ENCODE results near the gene RAVER1. TPM values are rescaled to one million over a fixed set of nuclear protein-coding genes. Genes with fewer than 3 reads are reported as not detected.

RAVER1 gene
- total RNA-seq, 1 experiment from 2014 or later, result 13.2 TPM

GRCh38 chr19:10353793-10354391, 20.6 kb upstream of the RAVER1 start:
- Histone ChIP-seq H3K9ac (ENCODE audit: low read length) (no peak overlapping the region), H3K27me3 (ENCODE audit: low read length) (no peaks in the 10 kb centered on the region), H3K9me2 (replicated peaks; ENCODE audit: insufficient read depth, low read length) (no peaks in the 10 kb centered on the region), H3K79me2 (ENCODE audit: low read length) (no peaks in the 10 kb centered on the region), H3K9me3 (ENCODE audit: low read length) (no peaks in the 10 kb centered on the region), H3K36me3 (ENCODE audit: insufficient read depth, low read length) (peaks cover 21% of the 10 kb centered on the region), H3K4me1 (ENCODE audit: low read length) (no peaks in the 10 kb centered on the region), H3K27ac (ENCODE audit: low read length) (no peak overlapping the region), H4K20me1 (ENCODE audit: insufficient read depth, low read depth, low read length) (no peaks in the 10 kb centered on the region), H2AFZ (ENCODE audit: low read length) (no peak overlapping the region), H3K4me2 (ENCODE audit: low read depth, low read length, poor library complexity, severe bottlenecking) (no peak overlapping the region), H3K4me3 (ENCODE audit: low read length) (no peak overlapping the region)
- DNase-seq, result peak; percentile 83

- H3K36me3 ChIP-seq (ENCODE audit: insufficient read depth, low read length), result peaks cover 21% of the 10 kb centered on the region
- no peak overlapping the region for H3K9ac ChIP-seq (ENCODE audit: low read length)
- H2AFZ ChIP-seq (ENCODE audit: low read length), result no peak overlapping the region
- H3K4me1 ChIP-seq (ENCODE audit: low read length), result no peaks in the 10 kb centered on the region
- no peak overlapping the region for H3K4me3 ChIP-seq (ENCODE audit: low read length)
- H3K27me3 ChIP-seq (ENCODE audit: low read length), result no peaks in the 10 kb centered on the region
- DNase-seq, result no peak
- no peaks in the 10 kb centered on the region for H4K20me1 ChIP-seq (ENCODE audit: insufficient read depth, low read depth, low read length)
- no peak overlapping the region for H3K27ac ChIP-seq (ENCODE audit: low read length)
- H3K4me2 ChIP-seq (ENCODE audit: low read depth, low read length, poor library complexity, severe bottlenecking), result no peak overlapping the region
- no peaks in the 10 kb centered on the region for H3K79me2 ChIP-seq (ENCODE audit: low read length)
- no peaks in the 10 kb centered on the region for H3K9me3 ChIP-seq (ENCODE audit: low read length)
- H3K9me2 ChIP-seq (replicated peaks; ENCODE audit: insufficient read depth, low read length), result no peaks in the 10 kb centered on the region
These were observed 19.7 kb upstream of the RAVER1 start for GRCh38 chr19:10352764-10353671.

GRCh38 chr19:10346509-10346908, 13.2 kb upstream of the RAVER1 start:
- H3K27me3 ChIP-seq (ENCODE audit: low read length), result no peaks in the 10 kb centered on the region
- no peaks in the 10 kb centered on the region for H3K36me3 ChIP-seq (ENCODE audit: insufficient read depth, low read length)
- DNase-seq, result no peak
- H3K9ac ChIP-seq (ENCODE audit: low read length), result no peak overlapping the region
- H3K27ac ChIP-seq (ENCODE audit: low read length), result no peak overlapping the region
- H4K20me1 ChIP-seq (ENCODE audit: insufficient read depth, low read depth, low read length), result no peaks in the 10 kb centered on the region
- no peaks in the 10 kb centered on the region for H3K4me1 ChIP-seq (ENCODE audit: low read length)
- H3K9me3 ChIP-seq (ENCODE audit: low read length), result no peaks in the 10 kb centered on the region
- no peaks in the 10 kb centered on the region for H3K9me2 ChIP-seq (replicated peaks; ENCODE audit: insufficient read depth, low read length)
- no peak overlapping the region for H3K4me3 ChIP-seq (ENCODE audit: low read length)
- H3K79me2 ChIP-seq (ENCODE audit: low read length), result no peaks in the 10 kb centered on the region
- no peak overlapping the region for H3K4me2 ChIP-seq (ENCODE audit: low read depth, low read length, poor library complexity, severe bottlenecking)
- no peak overlapping the region for H2AFZ ChIP-seq (ENCODE audit: low read length)

GRCh38 chr19:10344780-10345179, 11.5 kb upstream of the RAVER1 start:
- no peak overlapping the region for H3K4me2 ChIP-seq (ENCODE audit: low read depth, low read length, poor library complexity, severe bottlenecking)

GRCh38 chr19:10343495-10343894, 10.2 kb upstream of the RAVER1 start:
- Histone ChIP-seq H3K4me2 (ENCODE audit: low read depth, low read length, poor library complexity, severe bottlenecking) (no peak overlapping the region), H3K79me2 (ENCODE audit: low read length) (peaks cover 8% of the 10 kb centered on the region), H3K9ac (ENCODE audit: low read length) (no peak overlapping the region), H3K36me3 (ENCODE audit: insufficient read depth, low read length) (no peaks in the 10 kb centered on the region), H3K9me2 (replicated peaks; ENCODE audit: insufficient read depth, low read length) (no peaks in the 10 kb centered on the region), H3K27me3 (ENCODE audit: low read length) (no peaks in the 10 kb centered on the region), H3K4me3 (ENCODE audit: low read length) (no peak overlapping the region), H2AFZ (ENCODE audit: low read length) (no peak overlapping the region), H3K27ac (ENCODE audit: low read length) (no peak overlapping the region), H3K4me1 (ENCODE audit: low read length) (peaks cover 14% of the 10 kb centered on the region), H4K20me1 (ENCODE audit: insufficient read depth, low read depth, low read length) (no peaks in the 10 kb centered on the region), H3K9me3 (ENCODE audit: low read length) (no peaks in the 10 kb centered on the region)
- no peak for DNase-seq

More at GRCh38 chr19:10344780-10345179, 11.5 kb upstream of the RAVER1 start:
- Histone ChIP-seq H3K4me1 (ENCODE audit: low read length) (peaks cover 3% of the 10 kb centered on the region), H3K27me3 (ENCODE audit: low read length) (no peaks in the 10 kb centered on the region), H3K9me2 (replicated peaks; ENCODE audit: insufficient read depth, low read length) (no peaks in the 10 kb centered on the region), H3K79me2 (ENCODE audit: low read length) (no peaks in the 10 kb centered on the region), H3K27ac (ENCODE audit: low read length) (no peak overlapping the region), H3K36me3 (ENCODE audit: insufficient read depth, low read length) (no peaks in the 10 kb centered on the region), H3K4me3 (ENCODE audit: low read length) (no peak overlapping the region), H4K20me1 (ENCODE audit: insufficient read depth, low read depth, low read length) (no peaks in the 10 kb centered on the region), H3K9me3 (ENCODE audit: low read length) (no peaks in the 10 kb centered on the region), H3K9ac (ENCODE audit: low read length) (no peak overlapping the region), H2AFZ (ENCODE audit: low read length) (no peak overlapping the region)
- no peak for DNase-seq

GRCh38 chr19:10339977-10340376, 6.6 kb upstream of the RAVER1 start:
- H2AFZ ChIP-seq (ENCODE audit: low read length), result peak overlapping the region; percentile 95
- no peaks in the 10 kb centered on the region for H3K27me3 ChIP-seq (ENCODE audit: low read length)
- H3K9me3 ChIP-seq (ENCODE audit: low read length), result no peaks in the 10 kb centered on the region
- no peaks in the 10 kb centered on the region for H3K36me3 ChIP-seq (ENCODE audit: insufficient read depth, low read length)
- no peaks in the 10 kb centered on the region for H3K9me2 ChIP-seq (replicated peaks; ENCODE audit: insufficient read depth, low read length)
- H3K9ac ChIP-seq (ENCODE audit: low read length), result peak overlapping the region; percentile 86
- H3K4me2 ChIP-seq (ENCODE audit: low read depth, low read length, poor library complexity, severe bottlenecking), result peak overlapping the region; percentile 91
- peak overlapping the region; percentile 89 for H3K4me3 ChIP-seq (ENCODE audit: low read length)
- H3K4me1 ChIP-seq (ENCODE audit: low read length), result peaks cover 28% of the 10 kb centered on the region
- H3K27ac ChIP-seq (ENCODE audit: low read length), result peak overlapping the region; percentile 57
- DNase-seq, result no peak
- H3K79me2 ChIP-seq (ENCODE audit: low read length), result peaks cover 11% of the 10 kb centered on the region
- no peaks in the 10 kb centered on the region for H4K20me1 ChIP-seq (ENCODE audit: insufficient read depth, low read depth, low read length)

- peaks cover 33% of the 10 kb centered on the region for H3K4me1 ChIP-seq (ENCODE audit: low read length)
- H3K9ac ChIP-seq (ENCODE audit: low read length), result peak within 1 kb of the TSS; percentile 86
- no peaks in the 10 kb centered on the region for H4K20me1 ChIP-seq (ENCODE audit: insufficient read depth, low read depth, low read length)
- H3K36me3 ChIP-seq (ENCODE audit: insufficient read depth, low read length), result no peaks in the 10 kb centered on the region
- peaks cover 13% of the 10 kb centered on the region for H3K79me2 ChIP-seq (ENCODE audit: low read length)
- H3K27ac ChIP-seq (ENCODE audit: low read length), result peak within 1 kb of the TSS; percentile 57
- DNase-seq, result peak; percentile 87
- peak within 1 kb of the TSS; percentile 95 for H2AFZ ChIP-seq (ENCODE audit: low read length)
- H3K9me2 ChIP-seq (replicated peaks; ENCODE audit: insufficient read depth, low read length), result no peaks in the 10 kb centered on the region
- no peaks in the 10 kb centered on the region for H3K9me3 ChIP-seq (ENCODE audit: low read length)
- peak within 1 kb of the TSS; percentile 89 for H3K4me3 ChIP-seq (ENCODE audit: low read length)
- H3K4me2 ChIP-seq (ENCODE audit: low read depth, low read length, poor library complexity, severe bottlenecking), result peak within 1 kb of the TSS; percentile 91
- no peaks in the 10 kb centered on the region for H3K27me3 ChIP-seq (ENCODE audit: low read length)
These were observed 6.1 kb upstream of the RAVER1 start, which contains the start of gene ICAM3 for GRCh38 chr19:10339380-10339960. ICAM3 (minus strand) TSS chr19:10339624; CDS start chr19:10339614, 10 bp downstream.

GRCh38 chr19:10338940-10339339, 5.6 kb upstream of the RAVER1 start:
- Histone ChIP-seq H3K36me3 (ENCODE audit: insufficient read depth, low read length) (no peaks in the 10 kb centered on the region), H4K20me1 (ENCODE audit: insufficient read depth, low read depth, low read length) (no peaks in the 10 kb centered on the region), H3K9me3 (ENCODE audit: low read length) (no peaks in the 10 kb centered on the region), H3K9ac (ENCODE audit: low read length) (peak overlapping the region; percentile 86), H3K4me1 (ENCODE audit: low read length) (peaks cover 38% of the 10 kb centered on the region), H3K79me2 (ENCODE audit: low read length) (peaks cover 19% of the 10 kb centered on the region), H3K4me2 (ENCODE audit: low read depth, low read length, poor library complexity, severe bottlenecking) (peak overlapping the region; percentile 91), H3K9me2 (replicated peaks; ENCODE audit: insufficient read depth, low read length) (no peaks in the 10 kb centered on the region), H3K4me3 (ENCODE audit: low read length) (peak overlapping the region; percentile 89), H2AFZ (ENCODE audit: low read length) (peak overlapping the region; percentile 95), H3K27me3 (ENCODE audit: low read length) (no peaks in the 10 kb centered on the region), H3K27ac (ENCODE audit: low read length) (peak overlapping the region; percentile 57; the same call in 1 of the 2 replicates)
- DNase-seq, result no peak
